ENCODE results near the gene MAMSTR. TPM values are rescaled to one million over a fixed set of nuclear protein-coding genes. Genes with fewer than 3 reads are reported as not detected.

MAMSTR gene
- total RNA-seq, 1 donor from 2014 or later, result 0.78 TPM

DNA sequence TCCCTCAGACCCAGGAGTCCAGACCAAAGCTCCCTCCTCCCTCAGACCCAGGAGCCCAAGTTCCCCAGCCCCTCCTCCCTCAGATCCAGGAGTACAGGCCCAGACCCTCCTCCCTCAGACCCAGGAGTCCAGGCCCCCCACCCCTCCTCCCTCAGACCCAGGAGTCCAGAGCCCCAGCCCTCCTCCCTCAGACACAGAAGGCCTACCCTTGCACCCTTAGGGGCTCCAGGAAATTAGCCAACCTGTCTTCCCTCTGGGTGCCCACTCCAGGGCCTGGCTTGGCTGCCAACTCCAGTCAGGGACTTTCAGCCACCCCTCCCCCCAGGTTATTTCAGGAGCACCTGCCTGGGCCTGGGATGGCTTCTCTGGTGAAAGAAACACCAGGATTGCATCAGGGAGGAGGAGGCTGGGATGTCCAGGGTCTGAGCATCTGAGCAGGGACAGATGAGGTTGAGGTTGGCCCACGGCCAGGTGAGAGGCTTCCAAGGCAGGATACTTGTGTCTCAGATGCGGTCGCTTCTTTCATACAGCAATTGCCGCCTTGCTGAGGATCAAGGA lies 35.6 kb upstream of the MAMSTR start, which contains the start of gene FGF21:
TSS of gene FGF21 (plus strand) at position 441 of the 558 bp plus-strand sequence. CDS start 713 bp downstream, outside the sequence.
- TF ChIP-seq, protein P1, sequence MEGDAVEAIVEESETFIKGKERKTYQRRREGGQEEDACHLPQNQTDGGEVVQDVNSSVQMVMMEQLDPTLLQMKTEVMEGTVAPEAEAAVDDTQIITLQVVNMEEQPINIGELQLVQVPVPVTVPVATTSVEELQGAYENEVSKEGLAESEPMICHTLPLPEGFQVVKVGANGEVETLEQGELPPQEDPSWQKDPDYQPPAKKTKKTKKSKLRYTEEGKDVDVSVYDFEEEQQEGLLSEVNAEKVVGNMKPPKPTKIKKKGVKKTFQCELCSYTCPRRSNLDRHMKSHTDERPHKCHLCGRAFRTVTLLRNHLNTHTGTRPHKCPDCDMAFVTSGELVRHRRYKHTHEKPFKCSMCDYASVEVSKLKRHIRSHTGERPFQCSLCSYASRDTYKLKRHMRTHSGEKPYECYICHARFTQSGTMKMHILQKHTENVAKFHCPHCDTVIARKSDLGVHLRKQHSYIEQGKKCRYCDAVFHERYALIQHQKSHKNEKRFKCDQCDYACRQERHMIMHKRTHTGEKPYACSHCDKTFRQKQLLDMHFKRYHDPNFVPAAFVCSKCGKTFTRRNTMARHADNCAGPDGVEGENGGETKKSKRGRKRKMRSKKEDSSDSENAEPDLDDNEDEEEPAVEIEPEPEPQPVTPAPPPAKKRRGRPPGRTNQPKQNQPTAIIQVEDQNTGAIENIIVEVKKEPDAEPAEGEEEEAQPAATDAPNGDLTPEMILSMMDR (IDR thresholded peaks at IDR 0.05), result no peak
- Mint-ChIP-seq H3K36me3 (ENCODE audit: low read depth) (no peaks in the 10 kb centered on the region), H3K27ac (no peak within 1 kb of the TSS), H3K27me3 (peaks cover 37% of the 10 kb centered on the region), H3K4me1 (peaks cover 9% of the 10 kb centered on the region), H3K9me3 (no peaks in the 10 kb centered on the region), H3K4me3 (no peak within 1 kb of the TSS)
- ChIA-PET POLR2A (interaction anchor here (0.7 kb wide), 1 partner anchor 72 kb away, joined by 4 read pairs; no protein-coding TSS in a partner anchor), CTCF (no interaction called here)
- no peak for ATAC-seq (ENCODE audit: low read depth)
- intact Hi-C loops (cut with micrococcal nuclease), result no loop called here
- no peak for DNase-seq

DNA sequence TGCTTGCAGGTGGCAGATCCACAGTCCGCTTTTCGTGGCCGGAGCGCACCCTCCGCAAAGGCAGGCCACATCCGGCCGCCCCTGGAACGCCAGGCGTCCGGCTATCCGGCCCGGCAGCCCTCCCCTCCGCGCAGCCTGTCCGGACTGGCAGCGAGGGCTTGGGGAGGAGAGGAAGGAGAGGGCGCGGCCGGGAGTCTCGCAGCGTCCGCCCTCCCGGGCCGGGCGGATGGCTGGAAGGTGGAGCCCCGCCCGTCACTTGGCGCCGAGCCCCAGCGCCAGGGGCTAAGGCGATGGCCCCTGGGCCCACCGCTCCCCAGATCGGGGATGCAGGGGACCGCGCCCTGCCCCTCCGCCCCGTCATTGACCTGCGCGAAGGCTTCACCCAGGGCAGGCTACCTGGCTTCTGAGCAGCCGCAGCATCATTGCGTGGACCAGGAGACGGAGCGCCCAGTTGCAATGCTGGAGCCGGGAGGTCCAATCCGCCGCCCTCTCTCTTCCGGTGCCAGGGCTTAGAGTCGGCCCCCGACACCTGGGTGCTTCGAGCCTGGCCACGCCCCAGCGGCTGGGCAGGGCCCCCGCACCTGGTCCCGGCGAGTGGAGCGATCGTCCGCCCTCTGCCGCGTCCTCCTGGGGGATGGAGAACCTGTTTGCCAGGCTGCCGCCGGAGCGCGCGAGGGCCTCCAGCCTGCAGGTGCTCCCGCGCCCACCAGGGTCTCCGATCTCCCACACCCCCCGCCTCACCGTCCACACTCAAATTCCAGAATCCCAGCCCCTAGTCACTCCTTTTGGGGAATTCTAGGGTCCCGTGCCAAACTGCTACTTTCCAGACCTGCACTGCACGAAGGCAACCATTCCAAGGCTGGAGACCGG lies 33.2 kb upstream of the MAMSTR start, which contains the start of gene FUT1:
TSS of gene FUT1 (minus strand) at position 146 of the 870 bp plus-strand sequence. CDS start 1,360 bp downstream, outside the sequence.
- DNase-seq, result no peak
- intact Hi-C loops (cut with micrococcal nuclease), result loop anchor here (2.0 kb wide), 1 partner anchor 28 kb away; no protein-coding TSS in a partner anchor
- H3K9me3 Mint-ChIP-seq, result no peaks in the 10 kb centered on the region
- no peak within 1 kb of the TSS for H3K27ac Mint-ChIP-seq
- peaks cover 9% of the 10 kb centered on the region for H3K4me1 Mint-ChIP-seq
- peaks cover 34% of the 10 kb centered on the region for H3K27me3 Mint-ChIP-seq
- TF ChIP-seq, protein P1 (IDR thresholded peaks at IDR 0.05), result no peak
- no peaks in the 10 kb centered on the region for H3K36me3 Mint-ChIP-seq (ENCODE audit: low read depth)
- peak; percentile 68 for ATAC-seq (ENCODE audit: low read depth)
- H3K4me3 Mint-ChIP-seq, result peak within 1 kb of the TSS; percentile 64
- POLR2A ChIA-PET, result interaction anchor here (0.7 kb wide), 1 partner anchor 39 kb away, joined by 3 read pairs; no protein-coding TSS in a partner anchor
- CTCF ChIA-PET, result no interaction called here

DNA sequence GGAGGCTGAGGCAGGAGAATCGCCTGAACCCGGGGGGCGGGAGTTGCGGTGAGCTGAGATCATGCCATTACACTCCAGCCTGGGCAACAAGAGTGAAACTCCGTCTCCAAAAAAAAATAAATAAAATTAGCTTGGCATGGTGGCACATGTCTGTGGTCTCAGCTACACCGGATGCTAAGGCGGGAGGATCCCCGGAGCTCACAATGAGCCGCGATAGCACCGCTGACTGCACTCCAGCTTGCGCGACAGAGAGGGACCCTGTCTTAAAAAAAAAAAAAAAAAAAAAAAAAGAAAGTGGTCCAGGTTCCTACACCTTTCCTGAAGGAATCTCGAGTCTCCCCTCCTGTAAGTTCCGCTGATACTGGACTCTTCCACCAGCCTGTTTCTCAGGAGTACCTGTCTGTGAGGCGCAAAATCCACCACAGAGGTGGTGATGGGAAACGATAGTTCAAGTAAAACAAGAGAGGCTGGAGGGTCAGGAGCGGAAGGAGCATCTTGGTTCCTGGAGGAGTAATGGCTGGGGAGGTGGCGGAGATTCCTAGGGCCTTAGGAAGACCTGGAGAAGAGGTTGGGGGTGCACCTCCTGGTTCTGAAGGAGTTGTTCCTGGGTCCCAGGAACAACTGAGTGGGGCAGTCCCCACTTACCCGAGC lies 32.4 kb upstream of the MAMSTR start:
- POLR2A ChIA-PET, result interaction anchor here (0.6 to 0.7 kb wide), 2 partner anchors 11 to 38 kb away, joined by 3 read pairs; no protein-coding TSS in a partner anchor
- H3K27me3 Mint-ChIP-seq, result peaks cover 36% of the 10 kb centered on the region
- ATAC-seq (ENCODE audit: low read depth) (no peak), DNase-seq (no peak)
- H3K27ac Mint-ChIP-seq, result no peak overlapping the region
- H3K4me3 Mint-ChIP-seq, result peak overlapping the region; percentile 64
- TF ChIP-seq, protein P1 (IDR thresholded peaks at IDR 0.05), result no peak
- H3K36me3 Mint-ChIP-seq (ENCODE audit: low read depth), result no peaks in the 10 kb centered on the region
- intact Hi-C loops (cut with micrococcal nuclease), result loop anchor here (2.0 kb wide), 1 partner anchor 29 kb away; no protein-coding TSS in a partner anchor
- no peaks in the 10 kb centered on the region for H3K9me3 Mint-ChIP-seq
- H3K4me1 Mint-ChIP-seq, result peaks cover 12% of the 10 kb centered on the region
- CTCF ChIA-PET, result interaction anchor here (0.9 kb wide), 1 partner anchor 13 kb away, joined by 3 read pairs; no protein-coding TSS in a partner anchor

DNA sequence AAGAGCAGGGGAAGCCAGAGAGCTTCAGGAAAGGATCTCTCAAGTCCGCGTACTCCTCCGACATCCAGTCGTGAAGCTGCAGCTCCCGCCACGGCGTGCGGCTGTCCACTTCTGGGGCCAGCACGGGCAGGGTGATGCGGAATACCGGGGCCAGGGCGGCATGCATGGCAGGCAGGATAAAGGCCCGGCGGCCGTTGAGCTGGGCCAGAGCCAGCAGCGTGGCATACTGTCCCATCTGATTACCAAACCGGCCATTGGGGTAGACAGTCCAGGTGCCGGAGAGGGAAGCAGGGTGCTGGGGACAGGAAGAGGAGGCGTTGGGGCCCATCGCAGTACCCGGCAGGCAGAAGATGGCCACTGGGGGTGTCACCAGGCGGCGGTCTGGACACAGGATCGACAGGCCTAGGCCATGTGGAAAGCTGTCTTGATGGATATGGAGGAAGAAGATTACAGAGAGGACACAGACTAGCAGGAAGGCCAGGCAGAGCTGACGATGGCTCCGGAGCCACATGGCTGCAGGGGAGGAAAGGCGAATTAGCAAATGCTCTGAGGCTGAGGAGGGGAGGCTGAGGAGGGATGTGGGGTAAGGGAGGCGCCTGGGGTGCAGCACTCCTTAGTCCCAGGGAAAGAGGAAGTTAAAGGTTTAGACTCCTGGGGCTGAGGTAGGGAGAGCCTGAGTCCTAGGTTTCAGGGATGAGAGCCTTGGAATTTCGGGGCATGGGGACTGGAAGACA lies 31.4 kb upstream of the MAMSTR start:
- Mint-ChIP-seq H3K27me3 (peaks cover 41% of the 10 kb centered on the region), H3K4me3 (peak overlapping the region; percentile 20), H3K9me3 (no peaks in the 10 kb centered on the region), H3K4me1 (peaks cover 12% of the 10 kb centered on the region), H3K27ac (no peak overlapping the region), H3K36me3 (ENCODE audit: low read depth) (no peaks in the 10 kb centered on the region)
- intact Hi-C loops (cut with micrococcal nuclease), result no loop called here
- TF ChIP-seq, protein P1 (IDR thresholded peaks at IDR 0.05), result no peak
- ChIA-PET POLR2A (no interaction called here), CTCF (no interaction called here)
- no peak for ATAC-seq (ENCODE audit: low read depth)
- DNase-seq, result no peak

Data from activated B cell treated with CpG ODN at 0.5 μM for 24 hours (primary cell).